TTC549 (cell line): ENCODE data around the gene GALNT17.
"Not testable (repeated sequence)": the region's sequence is repeated elsewhere in the genome, so short reads cannot be mapped to it uniquely, and the experiment has no call there.

ENCODE experiments used
- FAIRE-seq: peaks from 2 replicates; lab custom pipeline; 2012; peaks lifted over from hg19 to GRCh38; lab: Jason Lieb, UNC

The GALNT17 gene

DNA sequence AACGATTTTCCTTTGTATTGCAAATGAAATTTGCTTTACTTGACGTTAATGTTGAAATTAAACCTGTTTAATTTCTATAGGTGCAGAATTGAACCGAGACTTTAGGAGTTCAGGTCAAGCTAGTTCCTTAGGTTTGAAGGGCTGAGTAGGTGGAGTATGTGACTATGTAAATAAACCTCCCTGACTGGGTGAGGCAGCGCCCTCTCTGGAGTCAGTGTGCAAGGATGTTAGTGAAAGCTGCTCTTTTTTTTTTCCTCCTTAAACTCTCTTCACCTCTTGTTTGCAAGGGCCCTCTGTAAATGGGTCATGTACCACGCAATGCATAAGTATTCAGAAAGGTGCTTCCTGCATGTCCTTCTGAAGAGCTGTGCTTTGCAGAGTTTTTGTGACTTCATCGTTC is 33.8 kb downstream of the GALNT17 start:
- FAIRE-seq, result no peak

DNA sequence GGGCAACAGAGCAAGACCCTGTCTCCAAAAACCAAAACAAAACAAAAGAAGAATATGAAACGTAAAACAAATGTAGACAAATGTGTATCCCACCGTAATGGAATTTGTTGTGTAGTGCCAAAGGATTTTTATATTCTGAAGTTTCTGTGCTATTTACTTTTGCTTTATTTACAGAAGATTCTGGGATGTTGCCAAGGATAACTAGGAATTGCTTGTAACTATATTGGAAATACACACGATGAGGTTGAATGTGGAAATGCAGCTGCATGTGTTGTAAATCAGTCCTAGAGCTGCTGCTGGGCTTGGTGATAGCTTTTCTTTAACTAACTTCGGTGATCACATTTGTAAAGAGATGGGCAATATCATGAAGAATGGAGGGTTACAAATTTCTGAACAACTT is 39.5 kb downstream of the GALNT17 start:
- FAIRE-seq, result no peak

DNA sequence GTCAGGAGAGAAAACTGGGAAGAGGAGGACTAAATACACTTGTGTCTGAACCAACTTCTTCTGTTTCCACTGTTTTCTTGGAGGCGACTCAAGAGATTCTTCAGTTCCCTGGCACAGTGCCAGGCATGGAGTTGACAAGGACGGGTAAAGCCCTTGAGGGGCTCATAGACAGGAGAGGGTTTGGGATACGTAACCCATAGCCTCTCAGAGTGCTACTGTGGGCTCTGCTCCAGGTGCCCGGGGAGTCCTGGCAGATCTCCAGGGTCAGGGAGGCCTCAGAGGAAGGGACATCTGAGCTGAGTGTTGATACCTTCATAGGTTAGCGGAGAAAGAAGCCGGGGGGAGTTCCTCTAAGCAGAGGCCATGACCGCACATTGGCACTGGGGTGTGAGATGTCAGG is 42.0 kb downstream of the GALNT17 start:
- FAIRE-seq, result no peak

DNA sequence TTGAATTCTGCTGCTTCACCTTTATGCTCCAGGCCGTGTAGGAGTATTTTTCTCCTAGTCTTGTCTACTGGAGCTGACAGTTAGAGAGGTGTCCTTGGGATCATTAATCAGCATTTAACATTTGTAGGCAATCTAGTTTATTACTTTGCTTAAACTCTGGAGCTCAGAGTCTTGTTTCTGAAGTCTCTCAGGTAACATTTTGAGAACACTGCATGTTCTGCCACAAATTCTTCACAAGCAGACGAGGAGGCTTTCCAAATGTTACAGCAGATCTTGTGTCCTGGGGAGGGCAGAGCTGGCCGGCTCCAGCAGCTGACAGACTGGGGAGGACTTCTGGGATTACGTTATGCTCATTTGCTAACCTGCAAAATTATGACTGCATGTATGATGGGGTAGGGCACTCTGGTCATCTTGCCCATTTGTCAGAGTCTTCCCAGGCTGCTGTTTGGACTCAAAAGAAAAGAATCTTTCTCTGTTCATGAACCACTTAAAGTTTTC is 50.5 kb downstream of the GALNT17 start:
- FAIRE-seq, result no peak

DNA sequence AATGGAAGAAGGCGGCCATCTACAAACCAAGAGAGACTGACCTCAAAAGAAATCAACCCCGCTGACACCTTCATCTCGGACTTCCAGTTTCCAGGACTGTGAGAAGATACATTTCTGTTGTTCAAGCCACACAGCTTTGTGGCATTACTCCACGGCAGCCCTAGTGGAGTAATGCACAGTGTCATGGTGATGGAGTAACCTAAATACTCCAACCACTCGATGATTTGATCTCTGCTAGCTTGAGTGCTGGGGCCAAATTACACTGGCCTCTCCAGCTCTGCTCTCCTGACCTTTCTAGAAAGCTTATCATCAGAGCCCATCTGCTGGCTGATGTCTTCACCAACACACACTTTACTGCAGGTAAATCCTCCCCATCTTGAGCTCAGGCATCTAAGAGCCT is 52.2 kb downstream of the GALNT17 start:
- FAIRE-seq, result no peak

DNA sequence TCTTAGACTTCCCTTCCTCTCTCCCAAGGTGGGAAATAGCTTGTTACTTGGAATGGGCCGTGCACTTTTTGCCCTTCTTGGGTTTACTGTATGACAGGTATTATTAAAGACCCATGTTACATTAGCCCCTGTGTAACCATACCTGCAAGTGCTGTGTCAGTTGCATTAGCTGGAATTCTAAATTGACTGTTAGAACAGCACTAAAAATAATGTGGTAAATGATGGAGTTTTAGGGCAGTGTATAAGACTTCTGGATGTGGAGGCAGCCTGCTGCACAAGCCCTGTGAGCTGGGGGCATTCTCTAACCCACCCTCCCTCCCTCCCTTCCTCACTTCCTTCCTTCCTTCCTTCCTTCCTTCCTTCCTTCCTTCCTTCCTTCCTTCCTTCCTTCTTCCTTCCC is 52.7 kb downstream of the GALNT17 start:
- FAIRE-seq, result no peak

DNA sequence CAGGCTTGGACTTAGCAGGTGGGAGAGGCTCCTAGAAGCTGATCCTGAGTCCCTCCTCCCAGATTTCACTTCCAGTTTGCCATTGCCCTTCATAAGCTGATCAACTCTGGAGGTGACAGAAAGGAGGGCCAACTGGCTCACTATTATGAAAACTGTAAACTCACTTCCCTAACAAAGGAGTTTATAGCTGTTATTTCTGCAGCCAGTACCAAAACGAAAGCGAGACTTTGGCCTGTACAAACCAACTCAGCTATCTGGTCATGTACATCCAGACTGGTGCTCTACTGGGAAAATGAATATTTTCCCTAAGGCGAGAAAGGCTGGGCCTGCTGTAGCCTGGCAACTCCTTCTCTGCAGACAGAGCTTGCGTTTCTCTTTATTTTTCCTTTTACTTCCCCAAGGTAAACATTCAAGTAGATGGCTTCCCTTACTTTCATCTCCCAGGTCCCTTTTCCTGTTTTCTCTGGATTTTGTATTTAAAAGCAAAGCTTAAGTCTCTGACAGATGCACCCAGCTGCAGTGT is 54.7 kb downstream of the GALNT17 start:
- FAIRE-seq, result no peak

DNA sequence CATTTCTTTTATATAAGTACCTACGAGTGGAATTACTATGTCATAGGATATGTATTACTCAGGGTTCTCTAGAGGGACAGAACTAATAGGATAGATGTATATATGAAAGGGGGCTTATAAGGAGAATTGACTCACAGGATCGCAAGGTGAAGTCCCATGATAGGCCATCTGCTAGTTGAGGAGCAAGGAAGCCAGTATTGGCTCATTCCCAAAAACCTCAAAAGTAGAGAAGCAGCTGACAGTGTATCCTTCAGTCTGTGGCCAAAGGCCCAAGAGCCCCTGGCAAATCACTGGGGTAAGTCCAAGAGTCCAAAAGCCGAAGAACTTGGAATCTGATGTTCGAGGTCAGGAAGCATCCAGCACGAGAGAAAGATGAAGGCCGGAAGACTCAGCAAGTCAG is 59.8 kb downstream of the GALNT17 start:
- no peak for FAIRE-seq

DNA sequence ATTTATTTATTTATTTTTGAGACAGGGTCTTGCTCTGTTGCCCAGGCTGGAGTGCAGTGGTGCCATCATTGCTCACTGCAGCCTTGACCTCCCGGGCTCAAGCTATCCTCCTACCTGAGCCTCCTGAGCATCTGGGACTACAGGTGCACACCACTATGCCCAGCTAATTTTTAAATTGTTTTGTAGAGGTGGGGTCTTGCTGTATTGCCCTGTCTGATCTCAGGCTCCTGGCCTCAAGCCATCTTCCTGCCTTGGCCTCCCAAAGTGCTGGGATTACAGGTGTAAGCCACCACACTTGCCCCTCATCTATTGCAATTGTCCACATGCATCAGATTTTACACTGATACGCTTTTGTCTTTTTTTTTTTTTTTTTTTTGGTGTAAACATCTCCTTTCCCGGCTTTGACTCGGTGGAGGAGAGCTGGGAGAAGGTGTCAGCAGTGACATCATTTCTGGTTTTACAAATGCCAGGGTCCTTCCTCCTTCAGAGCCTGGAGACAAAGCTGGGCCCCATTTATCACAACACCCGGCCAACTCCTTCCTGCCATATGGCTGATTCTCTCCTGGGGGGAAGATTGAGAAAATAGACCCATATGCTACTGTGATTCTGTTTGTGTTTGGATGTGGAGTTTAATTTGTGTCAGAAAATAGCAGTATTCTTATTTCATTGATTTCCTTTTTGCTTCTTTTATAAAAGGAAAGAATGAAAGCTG is 61.3 kb downstream of the GALNT17 start:
- FAIRE-seq, result no peak

DNA sequence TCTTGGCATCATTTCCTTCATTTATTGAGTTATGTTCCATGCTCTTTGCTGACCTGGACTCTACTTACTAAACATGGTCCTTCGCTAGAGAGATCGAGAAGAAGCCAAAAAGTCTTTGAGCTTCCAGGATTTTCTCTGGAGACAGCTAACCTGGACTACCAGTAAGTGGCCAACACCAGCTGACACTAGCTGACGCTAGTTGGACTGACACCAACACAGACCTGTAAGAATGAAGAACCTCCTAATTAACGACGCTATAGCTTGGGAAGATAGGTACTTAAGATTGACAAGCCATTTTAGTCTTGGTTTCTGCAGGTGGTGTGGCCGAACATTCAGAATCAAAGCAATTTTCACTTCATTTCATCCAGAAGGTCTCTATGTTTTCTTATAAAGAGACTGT is 66.4 kb downstream of the GALNT17 start:
- no peak for FAIRE-seq

DNA sequence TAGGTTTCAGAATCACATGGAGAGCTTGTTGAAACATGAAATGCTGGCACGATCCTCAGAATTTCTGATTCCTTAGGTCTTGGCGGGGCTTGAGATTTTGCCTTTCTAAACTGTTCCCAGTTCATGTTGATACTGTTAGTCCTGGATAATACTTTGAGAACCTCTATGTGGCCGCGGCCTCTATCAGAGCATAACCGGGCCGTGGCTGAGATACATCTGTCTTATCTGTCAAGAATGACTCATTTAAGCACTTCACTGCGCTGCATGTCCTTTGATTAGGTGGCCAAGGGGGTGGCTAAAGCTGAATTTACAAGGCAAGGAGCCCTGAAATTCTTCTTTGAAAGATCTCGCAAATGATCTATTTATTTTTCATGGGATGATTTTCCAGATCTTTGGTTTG is 66.9 kb downstream of the GALNT17 start:
- no peak for FAIRE-seq

DNA sequence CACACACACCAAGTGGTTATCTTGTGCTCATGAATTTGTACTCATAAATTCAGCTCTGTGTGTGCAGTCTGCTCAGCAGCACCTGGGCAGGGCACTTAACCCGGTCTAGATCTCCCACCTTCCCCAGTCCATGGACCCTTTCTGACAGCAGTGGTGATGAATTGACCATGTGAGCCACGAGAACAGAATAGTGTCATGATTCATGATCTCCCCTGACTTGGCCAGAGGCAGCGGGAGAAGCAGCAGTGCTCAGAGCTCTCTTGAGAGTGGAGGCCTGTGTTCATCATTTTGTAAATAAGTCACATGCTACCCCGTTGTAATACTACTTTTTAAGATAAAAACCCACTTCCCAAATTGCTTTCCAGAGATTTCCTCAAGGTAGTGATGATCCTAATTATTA is 74.2 kb downstream of the GALNT17 start:
- FAIRE-seq, result no peak

DNA sequence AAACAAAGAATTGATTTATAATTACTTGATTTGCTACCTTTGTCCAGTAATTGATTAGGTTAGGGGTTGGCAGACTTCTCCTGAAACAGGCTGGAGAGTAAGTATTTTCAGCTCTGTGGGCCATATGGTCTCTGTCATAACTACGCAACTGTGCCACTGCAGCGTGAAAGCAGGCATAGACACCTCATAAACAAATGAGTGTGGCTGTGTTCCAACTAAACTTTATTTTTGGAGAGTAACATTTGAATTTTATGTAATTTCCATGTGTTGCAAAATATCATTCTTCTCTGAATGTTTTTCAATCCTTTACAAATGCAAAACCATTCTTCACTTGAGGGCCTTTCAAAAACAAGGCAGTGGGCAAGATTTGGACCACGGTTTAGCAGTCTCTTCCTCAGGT is 76.9 kb downstream of the GALNT17 start:
- no peak for FAIRE-seq

DNA sequence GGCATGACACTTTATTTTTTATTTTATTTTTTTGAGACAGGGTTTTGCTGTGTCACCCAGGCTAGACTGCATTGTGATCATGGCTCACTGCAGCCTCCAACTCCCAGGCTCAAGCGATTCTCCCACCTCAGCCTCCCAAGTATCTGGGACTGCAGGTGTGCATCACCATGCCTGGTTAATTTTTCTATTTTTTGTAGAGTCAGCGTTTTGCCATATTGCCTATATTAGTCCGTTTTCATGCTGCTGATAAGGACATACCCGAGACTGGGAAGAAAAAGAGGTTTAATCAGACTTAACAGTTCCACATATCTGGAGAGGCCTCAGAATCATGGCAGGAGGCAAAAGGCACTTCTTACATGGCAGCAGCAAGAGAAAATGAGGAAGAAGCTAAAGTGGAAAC is 77.5 kb downstream of the GALNT17 start:
- FAIRE-seq, result not testable (repeated sequence)

DNA sequence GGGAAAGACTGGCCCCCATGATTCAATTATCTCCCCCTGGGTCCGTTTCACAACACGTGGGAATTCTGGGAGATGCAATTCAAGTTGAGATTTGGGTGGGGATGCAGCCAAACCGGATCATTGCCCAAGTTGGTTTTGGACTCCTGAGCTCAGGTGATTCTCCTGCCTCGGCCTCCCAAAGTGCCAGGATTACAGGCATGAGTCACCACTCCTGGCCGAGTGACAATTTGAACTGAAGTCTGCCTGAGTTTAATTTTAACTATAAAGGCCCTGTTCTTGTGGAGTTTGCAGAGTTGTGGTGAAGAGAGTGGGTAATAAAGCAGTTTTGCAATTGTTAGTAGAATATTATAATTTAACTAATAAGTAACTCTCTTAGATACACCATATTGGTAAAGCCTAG is 78.3 kb downstream of the GALNT17 start:
- FAIRE-seq, result no peak

DNA sequence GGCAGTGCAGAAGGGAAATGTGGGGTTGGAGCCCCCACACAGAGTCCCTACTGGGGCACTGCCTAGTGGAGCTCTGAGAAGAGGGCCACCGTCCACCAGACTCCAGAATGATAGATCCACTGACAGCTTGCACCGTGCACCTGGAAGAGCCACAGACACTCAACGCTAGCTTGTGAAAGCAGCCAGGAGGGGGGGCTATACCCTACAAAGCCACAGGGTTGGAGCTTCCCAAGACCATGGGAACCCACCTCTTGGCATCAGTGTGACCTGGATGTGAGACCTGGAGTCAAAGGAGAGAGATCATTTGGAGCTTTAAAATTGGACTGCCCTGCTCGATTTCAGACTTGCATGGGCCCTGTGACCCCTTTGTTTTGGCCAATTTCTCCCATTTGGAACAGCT is 80.5 kb downstream of the GALNT17 start:
- not testable (repeated sequence) for FAIRE-seq

DNA sequence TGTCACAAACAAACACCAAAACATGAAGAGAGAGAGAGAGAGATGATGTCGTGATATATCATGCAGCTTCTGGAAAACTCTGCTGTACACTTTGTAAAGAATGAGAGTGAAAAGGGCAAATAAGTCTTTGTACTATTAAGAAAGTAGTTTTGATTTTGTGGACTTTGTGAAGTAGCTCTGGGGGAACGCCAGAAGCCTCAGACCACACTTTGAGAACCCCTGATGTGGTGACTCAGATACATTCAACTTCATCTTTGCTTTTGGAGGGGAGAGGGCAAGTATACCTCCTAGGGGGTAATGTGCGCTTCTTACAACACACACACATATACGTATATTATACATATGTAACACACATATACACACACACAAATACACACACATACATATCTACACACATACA is 84.3 kb downstream of the GALNT17 start:
- no peak for FAIRE-seq

DNA sequence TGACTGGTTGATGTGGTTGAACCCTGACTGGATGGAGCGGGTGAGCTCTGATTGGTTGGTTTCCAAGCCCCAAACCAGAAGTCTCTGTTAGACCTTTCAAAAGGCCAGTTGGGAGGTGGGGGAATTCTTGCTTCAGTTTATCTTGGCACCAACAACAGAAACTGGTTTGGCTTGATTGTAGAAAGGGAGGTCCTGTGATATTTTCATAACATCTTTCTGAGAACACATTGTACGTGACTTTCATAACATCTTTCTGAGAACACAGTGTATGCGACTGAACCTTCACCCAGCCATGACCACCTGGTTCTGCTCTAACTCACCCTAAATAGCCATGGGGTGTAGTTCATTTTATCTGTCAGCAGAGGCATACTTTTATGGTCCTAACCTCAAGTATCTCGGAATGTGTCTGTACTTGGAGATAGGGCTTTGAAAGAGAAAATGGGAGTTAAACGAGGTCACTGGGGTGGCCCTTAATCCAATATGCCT is 88.3 kb downstream of the GALNT17 start:
- no peak for FAIRE-seq

DNA sequence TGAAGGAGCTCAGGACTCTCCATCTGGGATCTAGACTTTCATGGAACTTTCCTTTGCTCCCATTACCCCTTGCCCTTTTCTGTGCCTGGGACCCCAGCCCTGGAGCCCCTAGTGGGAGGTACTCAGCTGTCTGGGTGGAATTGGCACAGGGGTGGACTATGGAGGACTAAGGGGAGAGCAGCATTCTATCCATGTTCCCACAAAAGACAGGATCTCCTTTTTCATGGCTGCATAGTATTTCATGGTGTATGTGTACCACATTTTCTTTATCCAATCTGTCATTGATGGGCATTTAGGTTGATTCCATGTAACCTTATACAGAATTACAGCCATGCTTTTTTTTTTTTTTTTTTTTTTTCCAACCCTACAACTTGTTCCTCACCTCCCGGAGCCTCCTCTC is 89.1 kb downstream of the GALNT17 start:
- no peak for FAIRE-seq

DNA sequence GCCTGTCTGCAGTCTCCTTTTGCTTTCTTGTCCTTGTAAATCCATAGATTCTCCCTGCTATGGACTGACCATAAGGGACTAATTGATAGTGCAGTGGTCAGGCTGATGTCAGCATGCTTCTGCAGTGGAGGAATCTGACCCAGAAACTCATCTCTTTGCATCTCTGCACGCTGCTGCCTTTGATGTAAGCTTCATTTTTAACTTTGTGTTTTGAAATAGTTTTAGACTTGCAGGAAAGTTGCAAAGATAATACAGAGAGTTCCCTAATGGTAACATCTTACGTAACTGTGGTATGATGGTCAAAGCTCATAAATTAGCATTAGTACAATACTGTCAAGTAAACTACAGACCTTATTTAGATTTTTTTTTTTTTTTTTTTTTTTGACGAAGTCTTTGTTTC is 89.6 kb downstream of the GALNT17 start:
- FAIRE-seq, result no peak

DNA sequence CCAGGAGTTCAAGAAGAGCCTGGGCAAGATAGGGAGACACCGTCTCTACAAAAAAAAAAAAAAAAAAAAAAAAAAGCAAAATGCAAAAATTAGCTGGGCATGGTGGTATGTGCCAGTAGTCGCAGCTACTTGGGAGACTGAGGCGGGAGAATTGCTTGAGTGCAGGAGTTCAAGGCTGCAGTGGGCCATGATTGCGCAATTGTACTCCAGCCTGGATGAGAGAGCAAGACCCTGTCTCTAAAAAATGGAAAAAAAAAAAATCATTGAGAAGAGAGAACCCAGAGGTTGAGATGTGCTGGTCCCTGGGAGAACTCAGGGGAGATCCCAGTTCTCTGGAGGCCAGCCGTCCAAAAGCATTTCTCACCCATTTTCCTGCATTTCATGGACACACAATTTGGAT is 95.2 kb downstream of the GALNT17 start:
- FAIRE-seq, result no peak

DNA sequence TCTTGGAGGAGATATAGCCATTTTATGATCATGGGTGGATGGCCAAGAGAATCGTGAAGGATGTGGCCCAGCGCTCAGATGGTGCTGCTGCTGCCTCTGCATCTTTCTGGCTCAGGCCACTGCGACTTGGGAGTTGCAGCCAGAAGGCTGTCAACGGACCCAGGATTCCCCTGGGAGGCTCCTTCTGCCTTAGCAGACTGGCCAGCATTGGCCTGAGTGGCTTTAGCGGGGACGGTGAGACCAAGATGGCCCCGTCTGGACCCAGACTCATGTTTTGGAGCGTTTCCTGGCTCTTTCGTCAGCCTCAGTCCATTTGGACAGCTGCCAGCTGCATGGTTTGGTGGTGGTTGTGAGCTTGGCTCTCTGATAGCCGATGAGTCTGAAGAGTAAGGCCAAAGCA is 97.2 kb downstream of the GALNT17 start:
- FAIRE-seq, result no peak

DNA sequence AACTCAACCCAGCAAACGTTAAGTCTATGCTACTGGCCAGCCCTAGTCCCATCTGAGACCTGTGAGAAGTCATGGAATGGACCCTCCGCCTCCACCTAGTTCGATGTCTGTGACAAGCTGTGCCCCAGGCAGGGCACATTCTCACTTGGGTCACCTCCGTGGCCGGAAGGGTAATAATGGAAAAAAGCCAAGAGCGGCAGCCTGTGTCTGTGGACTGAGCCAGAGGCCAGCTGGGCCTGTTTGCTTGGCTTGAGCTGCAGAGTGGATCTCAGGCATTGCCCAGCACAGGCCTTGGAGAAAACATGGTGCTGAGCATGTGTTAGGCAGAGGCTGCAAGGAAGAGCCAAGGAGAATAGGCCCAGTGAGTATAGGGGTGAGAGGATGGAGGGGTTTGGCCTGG is 97.8 kb downstream of the GALNT17 start:
- FAIRE-seq, result no peak

DNA sequence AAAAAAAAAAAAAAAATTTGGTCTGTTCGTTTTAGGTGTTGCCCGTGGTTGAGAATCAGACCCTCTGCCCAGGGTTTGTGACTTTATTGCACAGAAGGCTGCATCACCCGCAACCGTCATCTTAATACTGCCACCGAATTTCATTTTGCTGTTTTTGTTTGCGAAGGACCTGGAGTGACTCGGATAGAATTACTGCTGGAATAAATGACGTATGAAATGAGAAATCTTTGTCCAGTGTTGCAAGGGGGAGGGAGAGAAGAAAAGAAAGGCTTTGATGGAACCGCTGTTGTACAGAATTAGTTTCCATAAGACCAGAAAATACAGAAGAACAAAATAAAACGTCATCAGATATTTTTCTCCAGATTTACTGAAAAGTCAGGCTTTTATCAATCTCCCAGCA is 103.3 kb downstream of the GALNT17 start:
- no peak for FAIRE-seq
